HG03575 (cell line): Measurements from ENCODE around the gene CLECL1.
"Not testable (repeated sequence)": the region's sequence is repeated elsewhere in the genome, so short reads cannot be mapped to it uniquely, and the experiment has no call there.

Experiments
- ATAC-seq: cut with Tn5 transposase; IDR thresholded peaks from one replicate; pipeline ENCODE4 v1.9.1; 2021; ENCODE audit not compliant: unreplicated experiment, insufficient number of reproducible peaks, low FRiP score; ENCODE audit errors: extremely low read depth

The CLECL1 gene

DNA sequence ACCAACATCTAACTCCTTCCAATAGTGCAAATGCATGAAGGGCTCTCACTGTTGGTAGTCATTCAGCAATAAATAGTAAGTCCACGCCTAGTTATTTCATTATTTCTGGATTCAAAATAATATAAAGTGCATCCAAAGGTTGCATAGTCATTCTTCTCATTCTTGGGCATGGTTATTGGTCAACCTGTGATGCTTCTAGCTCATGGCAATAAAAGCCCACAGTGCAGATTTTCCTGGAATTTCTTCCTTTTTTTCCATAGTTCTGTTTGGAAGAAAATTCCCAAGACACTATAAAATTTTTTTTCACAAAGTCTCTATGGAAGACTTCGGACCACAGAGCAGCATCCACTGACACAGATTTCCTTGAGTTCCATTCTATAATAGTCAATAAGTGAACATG, 20.2 kb upstream of the CLECL1 start:
- no peak for ATAC-seq

DNA sequence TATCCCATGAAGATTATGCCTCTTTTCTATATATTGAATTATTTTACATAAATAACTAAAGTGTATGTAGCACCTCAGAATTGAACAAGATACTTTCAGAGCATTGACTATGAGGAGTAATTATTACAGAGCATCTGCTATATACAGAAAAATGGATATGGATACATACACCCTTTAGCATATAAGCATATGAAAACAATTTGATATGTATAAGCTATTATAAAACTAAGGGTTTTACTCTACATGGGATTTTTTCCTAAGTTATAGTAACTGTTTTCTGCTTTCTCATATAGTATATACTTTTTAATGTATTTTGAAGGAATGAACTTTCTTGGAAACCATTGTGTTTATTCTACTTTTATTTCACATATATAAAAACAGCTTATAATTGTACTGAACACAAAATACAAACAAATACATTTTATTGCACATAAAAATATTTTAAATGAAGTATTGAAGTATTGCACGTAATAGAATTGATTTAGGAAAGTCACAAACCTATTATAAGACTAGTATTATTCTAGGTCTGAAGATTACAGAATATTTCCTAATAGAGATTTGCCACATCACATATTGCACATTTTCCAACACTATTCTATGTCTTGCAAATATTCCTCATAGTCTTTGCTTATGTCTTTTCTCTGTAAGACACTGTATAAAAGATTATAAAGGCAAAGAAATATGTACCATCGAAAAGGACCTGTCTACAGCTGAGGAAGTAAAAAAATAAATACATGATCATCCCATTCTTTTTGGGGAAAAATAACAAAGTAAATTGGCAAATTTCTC, 19.4 kb upstream of the CLECL1 start:
- no peak for ATAC-seq

DNA sequence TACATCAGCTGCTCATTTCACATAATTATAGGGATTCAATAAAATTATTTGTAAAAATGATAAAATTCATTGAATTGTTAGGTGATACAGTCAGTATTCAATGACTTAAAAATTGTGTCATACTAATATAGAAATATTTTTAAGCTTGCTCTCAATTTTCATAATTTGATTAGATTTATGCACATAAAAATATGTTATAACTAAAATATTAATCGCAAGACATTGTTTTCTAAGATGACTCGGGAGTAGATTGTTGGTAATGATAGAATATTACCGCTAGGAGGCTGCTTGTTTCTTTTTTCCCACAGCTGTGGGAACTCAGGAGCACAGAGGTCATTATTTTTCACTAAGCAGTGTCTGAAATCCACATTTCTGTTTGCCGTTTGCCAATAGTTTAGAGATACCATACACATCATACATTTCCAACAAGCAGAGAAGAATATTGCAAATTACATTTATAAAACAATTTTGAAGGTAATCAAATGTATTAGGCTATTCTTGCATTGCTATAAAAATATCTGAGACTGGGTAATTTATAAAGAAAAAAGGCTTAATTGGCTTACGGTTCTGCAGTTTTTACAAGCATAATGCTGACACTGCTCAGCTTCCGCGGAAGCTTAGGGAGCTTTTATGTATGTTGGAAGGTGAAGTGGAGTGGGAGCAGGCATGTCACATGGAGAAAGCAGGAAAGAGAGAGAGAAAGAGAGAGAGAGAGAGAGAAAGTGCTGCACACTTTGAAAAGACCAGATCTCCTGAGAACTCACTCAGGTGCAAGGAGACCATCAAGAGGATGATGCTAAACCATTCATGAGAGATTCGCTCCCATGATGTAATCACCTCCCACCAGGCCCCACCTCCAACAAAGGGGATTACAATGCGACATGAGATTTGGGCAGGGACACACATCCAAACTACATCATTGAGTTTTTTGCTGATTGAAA, 18.6 kb upstream of the CLECL1 start:
- no peak for ATAC-seq

- ATAC-seq = no peak
Measured at GRCh38 chr12:9750276-9751203, 17.6 kb upstream of the CLECL1 start.

DNA sequence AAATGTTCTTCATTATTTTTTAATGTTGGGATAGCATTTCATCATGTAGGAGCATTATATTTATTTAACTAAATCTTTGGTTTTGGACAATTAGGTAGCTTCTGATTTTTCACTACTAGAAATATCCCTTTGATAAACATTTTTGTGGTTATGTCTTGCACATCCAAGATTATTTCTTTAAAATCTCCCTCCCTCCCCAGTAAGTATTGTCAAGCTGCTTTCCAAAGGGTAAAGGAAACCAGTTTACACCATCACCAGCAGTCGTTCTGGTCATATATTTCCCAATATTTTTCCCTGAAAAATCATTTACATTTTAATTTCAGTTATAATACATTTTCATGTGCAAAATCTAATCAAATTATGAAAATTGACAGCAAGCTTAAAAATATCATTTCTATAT, 16.7 kb upstream of the CLECL1 start:
- no peak for ATAC-seq

GRCh38 chr12:9745199-9745598, 12.3 kb upstream of the CLECL1 start:
- ATAC-seq = no peak

GRCh38 chr12:9742661-9743060, 9.8 kb upstream of the CLECL1 start:
- ATAC-seq = no peak

- ATAC-seq = no peak
Measured at GRCh38 chr12:9741726-9742125, 8.8 kb upstream of the CLECL1 start.

- ATAC-seq = no peak
Measured at GRCh38 chr12:9740106-9740750, 7.3 kb upstream of the CLECL1 start.

- not testable (repeated sequence) for ATAC-seq
Measured at GRCh38 chr12:9739404-9740105, 6.7 kb upstream of the CLECL1 start.

DNA sequence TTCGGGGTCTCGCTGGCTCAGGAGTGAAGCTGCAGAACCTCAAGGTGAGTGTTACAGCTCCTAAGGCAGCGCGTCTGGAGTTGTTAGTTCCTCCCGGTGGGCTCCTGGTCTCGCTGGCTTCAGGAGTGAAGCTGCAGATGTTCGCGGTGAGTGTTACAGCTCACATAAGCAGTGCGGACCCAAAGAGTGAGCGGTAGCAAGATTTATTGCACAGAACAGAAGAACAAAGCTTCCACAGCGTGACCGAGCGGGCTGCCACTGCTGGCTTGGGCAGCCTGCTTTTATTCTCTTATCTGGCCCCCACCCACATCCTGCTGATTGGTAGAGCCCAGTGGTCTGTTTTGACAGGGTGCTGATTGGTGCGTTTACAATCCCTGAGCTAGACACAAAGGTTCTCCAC, 6.0 kb upstream of the CLECL1 start:
- ATAC-seq = not testable (repeated sequence)

DNA sequence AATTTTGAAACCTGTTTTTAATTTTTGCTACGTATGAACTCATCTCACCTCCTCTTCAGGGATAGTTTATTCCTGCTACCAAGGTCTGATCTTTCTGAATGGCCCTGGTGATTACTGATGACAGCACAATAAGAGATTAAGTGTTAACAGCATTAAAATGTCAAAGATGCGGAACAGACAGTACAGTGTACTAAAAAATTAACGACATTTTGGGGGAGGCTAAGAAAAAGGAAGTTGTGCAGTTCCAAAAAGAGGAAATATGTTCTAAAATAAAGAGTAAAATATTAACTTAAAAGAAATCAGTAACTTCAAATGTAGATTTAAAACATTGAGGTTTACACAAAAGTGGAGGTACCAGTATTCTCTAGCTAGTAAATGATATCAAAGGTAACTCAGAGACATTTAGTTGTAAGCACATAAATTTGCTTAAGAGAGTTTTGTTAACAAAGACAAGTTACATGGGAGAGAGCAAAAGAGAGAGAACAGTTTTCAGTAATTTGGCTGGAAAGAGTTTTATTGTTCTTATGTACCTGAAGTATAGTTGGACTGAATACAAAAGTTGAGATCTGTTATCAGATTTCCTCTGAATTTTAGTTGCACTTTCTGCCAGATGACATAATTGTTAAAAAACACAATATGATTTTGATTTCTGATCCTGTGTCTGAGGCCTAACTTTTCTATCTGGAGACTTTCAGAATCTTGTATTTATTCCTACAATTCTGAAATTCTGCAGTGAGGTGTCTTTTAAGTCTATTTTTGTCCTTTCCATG, 4.2 kb upstream of the CLECL1 start:
- ATAC-seq = no peak

- no peak for ATAC-seq
Measured at GRCh38 chr12:9735601-9736000, 2.7 kb upstream of the CLECL1 start.

DNA sequence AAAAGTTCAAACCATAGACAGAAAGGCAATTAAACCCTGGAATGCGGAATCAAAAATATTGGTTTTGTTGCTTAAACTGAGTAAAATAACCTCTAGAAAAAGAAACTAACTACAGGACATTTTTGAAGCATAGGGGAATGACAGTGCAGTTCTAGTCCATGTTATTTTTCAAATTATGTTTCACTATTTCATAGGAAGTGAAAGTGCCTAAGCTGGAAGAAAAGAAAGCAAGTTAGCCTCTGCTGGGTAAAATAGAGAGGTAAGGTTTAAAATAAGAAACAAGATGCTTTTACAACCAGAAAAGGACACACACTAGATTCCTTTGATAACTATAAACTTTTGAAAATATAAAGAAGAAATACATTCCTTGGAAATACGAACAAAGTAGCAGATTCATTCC, 1.1 kb downstream of the CLECL1 start:
- no peak for ATAC-seq

DNA sequence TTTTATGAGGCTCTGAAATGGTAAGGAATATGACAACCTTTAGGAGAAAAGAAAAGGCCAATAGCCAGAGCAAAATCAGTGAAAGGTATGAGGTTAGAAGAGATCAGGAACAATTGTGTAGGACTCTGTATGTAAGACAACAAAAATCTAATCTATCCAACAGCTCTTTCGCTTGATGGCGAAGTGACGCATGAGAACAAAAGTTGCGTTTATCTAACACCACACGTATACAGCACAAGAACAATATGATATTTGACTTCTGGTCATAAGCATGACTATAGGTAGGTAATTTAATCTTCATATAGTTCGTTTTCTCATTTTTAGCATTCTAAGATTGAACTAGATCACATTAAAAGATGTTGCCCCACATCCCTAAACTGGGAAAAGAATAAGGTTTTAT, 1.5 kb downstream of the CLECL1 start:
- no peak for ATAC-seq

DNA sequence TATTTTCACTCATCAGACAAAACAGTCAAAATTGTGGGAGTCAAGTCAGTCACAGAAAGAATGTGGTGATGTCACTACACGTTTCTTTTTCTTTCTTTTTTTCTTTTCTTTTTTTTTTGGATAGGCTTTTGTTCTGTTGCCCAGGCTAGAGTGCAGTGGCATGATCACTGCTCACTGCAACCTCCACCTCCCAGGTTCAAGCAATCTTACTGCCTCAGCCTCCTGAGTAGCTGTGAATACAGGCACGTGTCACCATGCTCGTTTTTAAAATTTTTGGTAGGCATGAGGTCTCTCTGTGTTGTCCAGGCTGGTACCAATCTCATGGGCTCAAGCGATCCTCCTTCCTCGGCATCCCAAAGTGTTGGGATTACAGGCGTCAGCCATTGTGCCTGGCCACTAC, 2.3 kb downstream of the CLECL1 start:
- no peak for ATAC-seq

- no peak for ATAC-seq
Measured at GRCh38 chr12:9730011-9730410, 2.9 kb downstream of the CLECL1 start.
